ENCODE measurements around the gene ZNF346. TPM values are rescaled to one million over a fixed set of nuclear protein-coding genes. Genes with fewer than 3 reads are reported as not detected.

ZNF346 gene
- total RNA-seq, 1 donor from 2014 or later = 26.3 TPM

DNA sequence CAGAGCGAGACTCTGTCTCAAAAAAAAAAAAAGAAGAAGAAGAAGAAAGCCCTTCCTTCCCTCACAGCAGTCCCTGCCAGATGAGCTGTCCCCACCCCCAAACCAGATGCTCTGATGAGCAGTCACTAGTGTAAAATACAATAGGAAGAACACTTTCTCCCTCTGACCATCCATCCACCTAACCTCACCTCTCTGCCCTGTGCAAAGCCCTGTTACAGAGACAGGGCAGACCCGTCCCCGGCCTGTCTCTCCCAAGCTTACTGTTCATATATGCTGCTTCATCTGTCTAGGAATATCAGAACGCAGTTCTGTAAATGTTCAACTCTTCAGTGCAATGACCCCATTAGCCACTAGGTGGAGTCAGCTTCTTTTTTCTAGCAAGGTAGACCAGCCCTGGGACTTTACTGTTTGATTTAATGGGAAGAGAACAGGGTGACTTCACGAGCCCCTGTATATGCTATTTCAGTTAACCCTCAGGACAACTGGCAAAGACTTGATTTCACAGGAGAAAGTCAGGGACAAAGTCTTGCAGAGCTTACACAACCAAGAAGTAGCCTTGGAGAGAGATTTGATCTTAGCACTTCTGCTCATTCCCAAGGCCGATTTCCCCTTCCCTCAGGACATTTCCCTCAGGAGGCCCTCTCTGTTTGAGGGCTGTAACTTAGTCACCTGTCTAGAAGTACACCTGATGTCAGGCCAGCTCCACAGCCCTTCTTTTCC, 49.3 kb downstream of the ZNF346 start:
- H3K4me3 Mint-ChIP-seq (ENCODE audit: unreplicated experiment) = peak overlapping the region; percentile 69
- TF ChIP-seq, protein P1, sequence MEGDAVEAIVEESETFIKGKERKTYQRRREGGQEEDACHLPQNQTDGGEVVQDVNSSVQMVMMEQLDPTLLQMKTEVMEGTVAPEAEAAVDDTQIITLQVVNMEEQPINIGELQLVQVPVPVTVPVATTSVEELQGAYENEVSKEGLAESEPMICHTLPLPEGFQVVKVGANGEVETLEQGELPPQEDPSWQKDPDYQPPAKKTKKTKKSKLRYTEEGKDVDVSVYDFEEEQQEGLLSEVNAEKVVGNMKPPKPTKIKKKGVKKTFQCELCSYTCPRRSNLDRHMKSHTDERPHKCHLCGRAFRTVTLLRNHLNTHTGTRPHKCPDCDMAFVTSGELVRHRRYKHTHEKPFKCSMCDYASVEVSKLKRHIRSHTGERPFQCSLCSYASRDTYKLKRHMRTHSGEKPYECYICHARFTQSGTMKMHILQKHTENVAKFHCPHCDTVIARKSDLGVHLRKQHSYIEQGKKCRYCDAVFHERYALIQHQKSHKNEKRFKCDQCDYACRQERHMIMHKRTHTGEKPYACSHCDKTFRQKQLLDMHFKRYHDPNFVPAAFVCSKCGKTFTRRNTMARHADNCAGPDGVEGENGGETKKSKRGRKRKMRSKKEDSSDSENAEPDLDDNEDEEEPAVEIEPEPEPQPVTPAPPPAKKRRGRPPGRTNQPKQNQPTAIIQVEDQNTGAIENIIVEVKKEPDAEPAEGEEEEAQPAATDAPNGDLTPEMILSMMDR (IDR thresholded peaks at IDR 0.05; ENCODE audit: unreplicated experiment) = peak; percentile 91
- DNase-seq (ENCODE audit: low spot score) = peak; percentile 83
- H3K4me1 Mint-ChIP-seq (ENCODE audit: unreplicated experiment) = peaks cover 8% of the 10 kb centered on the region
- peaks cover 2% of the 10 kb centered on the region for H3K27me3 Mint-ChIP-seq (ENCODE audit: unreplicated experiment)
- H3K36me3 Mint-ChIP-seq (ENCODE audit: low read depth, unreplicated experiment) = peaks cover 3% of the 10 kb centered on the region
- H3K9me3 Mint-ChIP-seq (ENCODE audit: unreplicated experiment) = no peaks in the 10 kb centered on the region
- H3K27ac Mint-ChIP-seq (ENCODE audit: unreplicated experiment) = peak overlapping the region; percentile 28

DNA sequence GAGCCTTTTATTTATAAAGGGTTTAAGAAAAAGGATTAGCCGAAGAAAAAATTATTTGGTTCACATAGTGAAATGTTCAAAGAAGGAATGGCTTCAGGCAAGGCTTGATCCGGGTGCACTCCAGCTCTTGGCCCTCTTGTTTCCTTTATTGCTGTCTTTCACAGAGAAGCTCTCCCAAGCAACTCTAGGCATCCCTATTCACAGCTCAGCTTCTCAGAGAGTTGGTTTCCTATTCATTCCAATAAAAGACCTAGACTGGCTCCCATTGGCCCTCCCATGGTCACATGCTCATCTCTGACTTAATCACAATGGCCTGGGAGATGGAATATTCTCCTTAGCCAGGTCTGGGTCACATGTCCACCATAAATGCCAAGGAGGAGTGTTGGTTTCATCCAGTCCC, 54.8 kb downstream of the ZNF346 start:
- Mint-ChIP-seq H3K27me3 (ENCODE audit: unreplicated experiment) (peaks cover 2% of the 10 kb centered on the region), H3K27ac (ENCODE audit: unreplicated experiment) (no peak overlapping the region), H3K4me3 (ENCODE audit: unreplicated experiment) (no peak overlapping the region), H3K9me3 (ENCODE audit: unreplicated experiment) (no peaks in the 10 kb centered on the region), H3K36me3 (ENCODE audit: low read depth, unreplicated experiment) (no peaks in the 10 kb centered on the region), H3K4me1 (ENCODE audit: unreplicated experiment) (peaks cover 4% of the 10 kb centered on the region)
- TF ChIP-seq, protein P1 (IDR thresholded peaks at IDR 0.05; ENCODE audit: unreplicated experiment) = no peak
- DNase-seq (ENCODE audit: low spot score) = no peak

DNA sequence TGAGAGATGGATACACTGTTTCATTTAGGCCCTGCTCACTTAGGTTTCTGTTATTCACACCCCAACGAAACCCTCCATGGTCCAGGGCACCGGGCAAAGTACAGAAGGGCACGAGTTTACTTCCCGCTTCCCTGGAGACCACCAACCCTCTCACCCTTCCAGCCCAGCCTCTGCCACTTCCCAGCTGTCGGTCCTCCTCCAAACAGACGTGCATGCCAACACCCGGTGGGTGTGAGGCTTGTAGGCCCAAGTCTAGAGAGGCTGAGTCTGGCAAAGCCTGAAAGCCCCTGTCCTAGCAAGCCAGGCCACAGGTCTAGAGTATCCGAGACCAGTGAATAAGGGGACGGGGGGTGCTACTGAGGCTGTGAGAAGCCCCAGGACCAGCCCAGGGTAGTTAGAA, 57.1 kb downstream of the ZNF346 start:
- Mint-ChIP-seq H3K27ac (ENCODE audit: unreplicated experiment) (peak overlapping the region; percentile 54), H3K27me3 (ENCODE audit: unreplicated experiment) (peaks cover 9% of the 10 kb centered on the region), H3K4me3 (ENCODE audit: unreplicated experiment) (no peak overlapping the region), H3K9me3 (ENCODE audit: unreplicated experiment) (no peaks in the 10 kb centered on the region), H3K4me1 (ENCODE audit: unreplicated experiment) (peaks cover 10% of the 10 kb centered on the region), H3K36me3 (ENCODE audit: low read depth, unreplicated experiment) (no peaks in the 10 kb centered on the region)
- TF ChIP-seq, protein P1 (IDR thresholded peaks at IDR 0.05; ENCODE audit: unreplicated experiment) = no peak
- DNase-seq (ENCODE audit: low spot score) = no peak

DNA sequence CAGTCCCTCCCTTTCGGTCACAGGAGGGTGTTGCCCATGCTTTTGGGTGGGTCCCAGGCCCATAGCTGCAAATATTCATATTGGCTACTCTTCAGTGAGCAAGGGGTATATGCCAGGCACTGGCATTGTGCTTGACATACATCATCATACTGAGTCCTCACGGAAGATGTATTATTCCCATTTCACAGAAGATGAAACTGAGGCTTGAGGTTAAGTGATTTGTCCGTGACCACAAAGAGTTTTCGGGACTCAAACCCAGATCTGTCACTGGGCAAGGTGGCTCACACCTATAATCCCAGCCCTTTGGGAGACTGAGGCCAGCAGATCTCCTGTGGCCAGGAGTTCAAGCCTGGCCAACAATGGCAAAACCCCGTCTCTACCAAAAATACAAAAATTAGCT, 57.8 kb downstream of the ZNF346 start:
- Mint-ChIP-seq H3K27ac (ENCODE audit: unreplicated experiment) (no peak overlapping the region), H3K4me3 (ENCODE audit: unreplicated experiment) (no peak overlapping the region), H3K27me3 (ENCODE audit: unreplicated experiment) (peaks cover 9% of the 10 kb centered on the region), H3K4me1 (ENCODE audit: unreplicated experiment) (peaks cover 10% of the 10 kb centered on the region), H3K9me3 (ENCODE audit: unreplicated experiment) (no peaks in the 10 kb centered on the region), H3K36me3 (ENCODE audit: low read depth, unreplicated experiment) (no peaks in the 10 kb centered on the region)
- DNase-seq (ENCODE audit: low spot score) = no peak
- TF ChIP-seq, protein P1 (IDR thresholded peaks at IDR 0.05; ENCODE audit: unreplicated experiment) = no peak

DNA sequence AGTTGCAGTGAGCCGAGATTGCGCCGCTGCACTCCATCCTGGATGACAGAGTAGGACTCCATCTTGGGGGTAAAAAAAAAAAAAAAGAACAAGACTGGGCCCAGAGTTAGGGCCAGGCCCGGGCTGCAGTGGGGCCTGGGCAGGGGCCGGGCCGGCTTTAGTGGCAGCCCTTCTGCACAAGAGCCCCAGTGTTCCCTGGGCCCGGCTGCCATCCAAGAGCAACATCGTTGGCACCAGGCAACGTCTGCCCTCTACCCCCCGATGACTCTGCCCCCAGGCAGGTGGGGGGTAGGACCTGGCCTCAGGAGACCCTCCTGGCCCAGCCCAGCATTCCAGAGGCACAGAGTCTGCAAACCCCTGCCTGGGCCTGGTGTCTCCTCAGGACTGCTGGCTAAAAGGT, 59.4 kb downstream of the ZNF346 start:
- H3K4me1 Mint-ChIP-seq (ENCODE audit: unreplicated experiment) = peaks cover 15% of the 10 kb centered on the region
- H3K4me3 Mint-ChIP-seq (ENCODE audit: unreplicated experiment) = no peak overlapping the region
- H3K36me3 Mint-ChIP-seq (ENCODE audit: low read depth, unreplicated experiment) = no peaks in the 10 kb centered on the region
- TF ChIP-seq, protein P1 (IDR thresholded peaks at IDR 0.05; ENCODE audit: unreplicated experiment) = no peak
- peaks cover 14% of the 10 kb centered on the region for H3K27me3 Mint-ChIP-seq (ENCODE audit: unreplicated experiment)
- H3K27ac Mint-ChIP-seq (ENCODE audit: unreplicated experiment) = peak overlapping the region; percentile 80
- H3K9me3 Mint-ChIP-seq (ENCODE audit: unreplicated experiment) = no peaks in the 10 kb centered on the region
- DNase-seq (ENCODE audit: low spot score) = no peak

Data from endothelial cell (in vitro differentiated cells).